SK-N-MC (cell line): Measurements from ENCODE around the gene TMIGD1.

Experiments used
- EZH2 ChIP-seq: fragments of 200-600 bp; sonication (generic); IDR thresholded peaks from one replicate; pipeline ENCODE4 v1.6.1; 2017; ENCODE audit warnings: antibody characterized with exemption
- FOXP2 ChIP-seq: optimal IDR thresholded peaks from 2 replicates; pipeline ENCODE3; 2011; ENCODE audit warnings: mild to moderate bottlenecking, moderate library complexity; ENCODE audit not compliant: insufficient read depth; ENCODE audit errors: extremely low read length, control extremely low read depth
- POLR2AphosphoS5 ChIP-seq: IDR thresholded peaks from 2 replicates; pipeline ENCODE4 v1.6.1; 2012; ENCODE audit warnings: mild to moderate bottlenecking, low read depth, low read length, borderline replicate concordance

GRCh38 chr17:30334421-30334820 lies 564 bp upstream of the TMIGD1 start:
- TF ChIP-seq POLR2AphosphoS5: no peak
- no peak for TF ChIP-seq EZH2
- no peak for TF ChIP-seq FOXP2
